Measurements from ENCODE around the gene BACE2.

DNA sequence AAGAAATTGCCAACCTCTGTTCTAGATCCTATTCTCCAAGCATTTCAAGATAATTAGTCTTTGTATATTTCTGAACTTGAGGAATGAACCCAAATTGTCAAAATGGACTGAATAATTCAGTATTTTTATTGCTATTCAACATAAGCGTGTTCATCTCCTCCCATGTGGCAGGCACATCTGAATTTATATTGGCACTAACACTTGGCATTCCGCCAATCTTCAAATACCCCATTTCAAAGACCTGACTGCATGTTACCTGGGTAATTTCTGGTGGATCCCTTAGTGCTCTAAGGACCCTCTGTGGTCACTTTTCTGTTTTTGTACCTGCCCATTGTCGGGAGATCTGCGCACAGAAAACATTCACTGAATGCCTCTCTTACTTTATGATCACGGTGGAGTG lies 66.6 kb downstream of the BACE2 start:
- TF ChIP-seq TARDBP (IDR thresholded peaks at IDR 0.05), result no peak
- no peak for TF ChIP-seq ARNT (IDR thresholded peaks at IDR 0.05)
